GM13977 (cell line): ENCODE results near the gene RHBG.
"Not testable (repeated sequence)": the region's sequence is repeated elsewhere in the genome, so short reads cannot be mapped to it uniquely, and the experiment has no call there.

ENCODE experiments used
- DNase-seq: peaks from one replicate; pipeline ENCODE4 v3.0.0; 2012; ENCODE audit warnings: low spot score
- in situ Hi-C: fragments of 300-500 bp; cut with MboI; formaldehyde crosslinking; loops from one replicate; pipeline ENCODE4 v1.12.0; 2022; ENCODE audit warnings: low sequenced_read_pairs, low pct_unique_long_range_greater_than_20kb, mixed read lengths, inconsistent platforms; ENCODE audit not compliant: unreplicated experiment
- TF ChIP-seq, protein P1 (sequence below): IDR thresholded peaks from 2 replicates; pipeline ENCODE4 v1.5.1; 2012; ENCODE audit warnings: mild to moderate bottlenecking, control low read depth; ENCODE audit not compliant: insufficient read depth; ENCODE audit errors: extremely low read depth, missing control alignments

Gene RHBG

DNA sequence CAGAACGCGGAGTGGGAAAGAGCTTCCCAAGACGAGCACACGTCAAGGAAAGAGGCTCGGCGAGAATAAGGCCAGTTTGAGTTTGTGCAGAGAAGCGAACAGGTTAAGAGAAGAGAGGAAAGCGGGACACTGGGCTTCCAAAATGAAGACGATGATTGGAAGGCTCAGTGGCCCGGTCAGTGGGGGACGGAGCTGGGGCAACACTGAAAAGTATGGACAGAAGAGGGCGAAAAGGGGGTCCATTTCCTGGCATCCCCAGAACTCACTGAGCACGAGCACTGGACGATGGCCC lies 31.2 kb upstream of the RHBG start:
- in situ Hi-C loops: no loop called here
- DNase-seq: no peak
- TF ChIP-seq, protein P1, sequence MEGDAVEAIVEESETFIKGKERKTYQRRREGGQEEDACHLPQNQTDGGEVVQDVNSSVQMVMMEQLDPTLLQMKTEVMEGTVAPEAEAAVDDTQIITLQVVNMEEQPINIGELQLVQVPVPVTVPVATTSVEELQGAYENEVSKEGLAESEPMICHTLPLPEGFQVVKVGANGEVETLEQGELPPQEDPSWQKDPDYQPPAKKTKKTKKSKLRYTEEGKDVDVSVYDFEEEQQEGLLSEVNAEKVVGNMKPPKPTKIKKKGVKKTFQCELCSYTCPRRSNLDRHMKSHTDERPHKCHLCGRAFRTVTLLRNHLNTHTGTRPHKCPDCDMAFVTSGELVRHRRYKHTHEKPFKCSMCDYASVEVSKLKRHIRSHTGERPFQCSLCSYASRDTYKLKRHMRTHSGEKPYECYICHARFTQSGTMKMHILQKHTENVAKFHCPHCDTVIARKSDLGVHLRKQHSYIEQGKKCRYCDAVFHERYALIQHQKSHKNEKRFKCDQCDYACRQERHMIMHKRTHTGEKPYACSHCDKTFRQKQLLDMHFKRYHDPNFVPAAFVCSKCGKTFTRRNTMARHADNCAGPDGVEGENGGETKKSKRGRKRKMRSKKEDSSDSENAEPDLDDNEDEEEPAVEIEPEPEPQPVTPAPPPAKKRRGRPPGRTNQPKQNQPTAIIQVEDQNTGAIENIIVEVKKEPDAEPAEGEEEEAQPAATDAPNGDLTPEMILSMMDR: no peak

DNA sequence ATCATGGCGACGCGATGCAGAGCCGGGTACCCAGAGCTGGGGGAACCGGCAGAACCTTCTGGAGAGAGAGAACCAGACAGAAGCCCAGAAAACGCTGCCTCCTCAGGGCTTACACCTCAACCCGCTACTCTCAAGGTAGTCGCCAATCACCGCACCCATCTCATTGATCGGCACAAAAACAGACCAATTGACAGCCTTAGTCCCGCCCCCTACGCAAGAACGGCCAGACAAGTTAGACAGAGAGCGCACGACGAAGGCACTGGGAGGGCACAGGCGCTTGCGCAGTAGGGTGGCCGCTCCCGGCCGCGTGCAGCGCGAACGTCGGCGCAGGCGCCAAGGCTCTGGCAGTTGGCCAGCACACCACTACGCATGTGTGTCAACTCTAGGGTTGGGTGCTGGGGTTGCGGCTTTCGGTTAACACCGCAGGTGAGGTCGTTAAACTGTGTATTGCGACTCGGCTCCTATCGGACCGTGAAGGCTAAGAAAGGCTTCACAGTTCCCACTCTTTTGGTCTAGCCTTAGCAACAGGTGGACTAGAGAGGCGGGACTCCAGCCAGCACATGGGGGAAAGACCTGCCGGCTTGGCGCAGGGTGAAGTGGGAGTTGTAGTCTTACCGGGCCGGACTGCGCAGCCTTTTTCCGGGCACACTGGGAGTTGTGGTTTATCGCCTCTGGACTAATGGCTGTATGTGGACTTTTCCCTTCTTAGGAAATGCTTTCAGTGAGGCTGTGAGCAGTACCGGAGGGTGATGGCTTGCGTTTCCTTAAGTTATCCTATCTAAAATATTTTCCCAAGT lies 30.6 kb upstream of the RHBG start, which contains the start of the genes CCT3 and TSACC:
Gene CCT3 (minus strand): TSS at position 113 of the 797 bp plus-strand sequence. CDS start 108 bp downstream, at position 5.
Gene TSACC (plus strand): TSS at position 347 of the 797 bp plus-strand sequence. CDS start 1,232 bp downstream, outside the sequence.
- TF ChIP-seq, protein P1: no peak
- in situ Hi-C loops: no loop called here
- DNase-seq: peak; percentile 98

DNA sequence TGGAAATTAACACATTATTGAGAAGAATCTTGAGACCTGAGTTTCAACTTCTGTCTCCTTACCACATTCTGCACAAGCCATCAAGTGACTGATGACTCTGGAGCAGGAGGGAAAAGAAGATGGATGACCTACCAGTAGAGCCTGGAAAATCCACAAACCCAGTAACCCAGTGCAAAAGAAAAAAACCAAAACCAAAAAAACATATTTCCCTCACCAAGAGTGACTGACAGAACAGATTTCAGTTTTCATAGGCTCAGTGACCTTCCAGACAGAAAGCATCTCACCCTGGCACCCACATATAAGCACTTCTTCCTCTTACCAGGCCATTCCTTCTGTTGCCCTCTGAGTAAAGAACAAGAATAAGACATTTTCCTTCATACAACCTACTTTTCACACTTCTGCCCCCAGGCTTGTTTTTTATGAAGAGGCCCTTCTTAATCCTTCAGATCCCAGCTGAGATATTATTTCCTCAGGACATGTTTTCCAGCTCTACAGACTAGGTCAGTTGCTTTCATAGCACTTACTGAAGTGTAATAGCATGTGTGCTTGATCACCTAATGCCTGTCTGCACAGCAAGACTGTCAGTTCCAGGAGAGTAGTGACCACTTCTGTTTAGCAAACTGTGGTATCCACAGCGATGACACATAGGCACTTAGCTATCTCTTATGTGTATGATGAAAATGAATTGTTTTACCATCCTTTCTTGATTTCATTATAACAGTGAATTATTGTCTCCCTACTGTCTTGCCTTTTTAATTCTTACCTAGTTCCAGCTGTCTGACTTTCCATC lies 26.6 kb upstream of the RHBG start:
- in situ Hi-C loops: no loop called here
- TF ChIP-seq, protein P1: no peak
- no peak for DNase-seq

DNA sequence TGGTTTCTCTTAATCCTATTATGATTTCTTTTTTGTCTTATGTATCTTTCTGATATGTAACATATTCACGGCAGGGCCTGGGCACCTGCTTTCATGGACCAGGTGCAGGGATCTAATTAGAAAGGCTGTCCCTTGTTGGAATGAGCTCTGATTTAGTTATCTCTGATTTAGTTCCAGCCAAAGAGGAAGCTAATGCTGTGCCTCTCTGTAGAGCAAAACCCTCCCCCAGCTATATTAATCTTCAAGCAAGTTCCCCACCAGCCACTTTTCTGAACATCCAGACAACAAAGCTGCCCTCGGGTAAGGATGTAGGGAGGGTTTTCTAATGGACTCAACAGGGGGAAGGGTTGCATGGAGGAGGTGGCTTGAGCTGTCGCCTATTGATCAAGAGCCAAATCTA lies 24.6 kb upstream of the RHBG start:
- TF ChIP-seq, protein P1: no peak
- no peak for DNase-seq
- in situ Hi-C loops: no loop called here

DNA sequence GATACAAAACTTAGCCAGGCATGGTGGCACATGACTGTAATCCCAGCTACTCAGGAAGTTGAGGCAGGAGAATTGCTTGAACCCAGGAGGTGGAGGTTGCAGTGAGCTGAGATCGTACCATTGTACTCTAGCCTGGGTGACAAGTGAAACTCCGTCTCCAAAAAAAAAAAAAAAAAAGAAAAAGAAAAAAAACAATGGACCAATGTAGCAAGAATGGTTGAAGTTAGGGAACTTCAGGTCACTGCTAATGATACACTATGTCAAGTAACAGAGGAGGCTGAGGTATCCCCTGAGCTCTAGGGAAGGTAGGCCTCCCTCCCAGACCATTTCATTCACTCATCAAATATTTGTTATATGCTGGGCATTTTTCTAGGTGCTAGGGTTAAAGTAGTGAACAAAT lies 23.0 kb upstream of the RHBG start:
- in situ Hi-C loops, DNase-seq: not testable (repeated sequence)

DNA sequence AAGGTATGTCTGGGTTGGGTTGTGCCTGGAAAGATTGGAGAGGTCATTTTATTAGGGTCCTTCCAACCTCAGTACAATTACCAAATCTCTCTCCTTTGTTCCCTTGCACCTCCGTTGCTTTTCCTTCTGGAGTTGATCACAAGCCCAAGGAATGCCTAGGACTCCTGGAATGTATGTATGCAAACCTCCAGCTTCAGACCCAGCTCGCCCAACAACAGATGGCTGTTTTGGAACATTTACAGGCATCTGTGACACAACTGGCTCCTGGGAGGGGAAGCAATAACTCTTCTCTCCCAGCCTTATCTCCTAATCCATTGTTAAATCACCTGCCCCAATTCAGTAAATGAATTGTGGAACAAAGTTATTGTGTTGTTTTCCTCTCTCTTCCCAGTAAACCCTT lies 22.4 kb upstream of the RHBG start:
- in situ Hi-C loops: no loop called here
- no peak for DNase-seq
- TF ChIP-seq, protein P1: no peak

DNA sequence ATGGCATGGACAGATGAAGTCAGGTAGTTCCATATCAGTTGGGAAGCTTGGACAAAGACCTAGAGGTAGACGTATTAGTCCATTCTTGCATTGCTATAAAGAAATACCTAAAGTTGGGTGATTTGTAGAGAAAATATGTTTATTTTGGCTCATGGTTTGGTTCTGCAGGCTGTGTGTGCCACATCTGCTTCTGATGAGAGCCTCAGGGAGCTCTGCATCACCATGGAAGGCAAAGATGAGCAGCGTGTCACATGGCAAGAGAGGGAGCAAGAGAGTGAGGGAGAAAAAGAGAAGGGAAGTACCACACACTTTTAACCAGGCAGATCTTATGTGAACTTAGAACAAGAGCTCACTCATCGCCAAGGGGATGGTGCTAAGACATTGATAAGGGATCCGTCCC lies 21.7 kb upstream of the RHBG start:
- TF ChIP-seq, protein P1: no peak
- in situ Hi-C loops: no loop called here
- no peak for DNase-seq

DNA sequence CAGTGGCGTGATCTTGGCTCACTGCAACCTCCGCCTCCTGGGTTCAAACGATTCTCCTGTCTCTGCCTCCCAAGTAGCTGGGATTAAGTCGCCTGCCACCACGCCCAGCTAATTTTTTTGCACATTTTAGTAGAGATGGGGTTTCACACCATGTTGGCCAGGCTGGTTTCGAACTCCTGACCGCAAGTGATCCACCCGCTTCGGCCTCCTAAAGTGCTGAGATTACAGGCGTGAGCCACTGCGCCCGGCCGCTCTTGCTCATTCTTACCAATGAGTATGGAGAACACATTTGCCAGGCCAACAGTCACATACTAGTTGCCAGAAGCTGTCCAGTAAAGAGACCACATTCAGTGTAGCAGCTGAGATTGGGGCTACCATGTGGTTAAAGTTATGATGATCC lies 16.5 kb upstream of the RHBG start:
- DNase-seq, in situ Hi-C loops: not testable (repeated sequence)
